ENCODE data around the gene SIRT4.

Gene SIRT4

GRCh38 chr12:120290609-120291305, 11.4 kb upstream of the SIRT4 start:
- H3K9me3 ChIP-seq (ENCODE audit: control insufficient read depth, low read length) = no peaks in the 10 kb centered on the region
- H3K4me1 ChIP-seq (ENCODE audit: control insufficient read depth, insufficient read depth, low read length) = peaks cover 9% of the 10 kb centered on the region
- peak overlapping the region; percentile 85 for H3K9ac ChIP-seq (ENCODE audit: low read length)
- H3K27me3 ChIP-seq (ENCODE audit: control insufficient read depth, insufficient read depth, low read length) = no peaks in the 10 kb centered on the region
- H3K36me3 ChIP-seq (ENCODE audit: control insufficient read depth, insufficient read depth, low read length) = no peaks in the 10 kb centered on the region
- H3K4me3 ChIP-seq (ENCODE audit: low read length) = peak overlapping the region; percentile 22

DNA sequence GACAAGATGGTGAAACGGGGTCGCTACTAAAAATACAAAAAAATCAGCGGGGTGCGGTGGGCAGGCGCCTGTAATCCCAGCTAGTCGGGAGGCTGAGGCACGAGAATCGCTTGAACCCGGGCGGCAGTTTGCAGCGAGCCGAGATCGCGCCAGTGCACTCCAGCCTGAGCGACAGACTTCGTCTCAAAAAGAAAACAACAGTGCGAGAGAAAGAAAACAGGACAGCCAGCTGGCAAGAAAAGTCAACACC, 9.8 kb upstream of the SIRT4 start:
- H3K36me3 ChIP-seq (ENCODE audit: control insufficient read depth, insufficient read depth, low read length) = no peaks in the 10 kb centered on the region
- H3K9me3 ChIP-seq (ENCODE audit: control insufficient read depth, low read length) = no peaks in the 10 kb centered on the region
- H3K4me3 ChIP-seq (ENCODE audit: low read length) = peak overlapping the region; percentile 2
- peaks cover 9% of the 10 kb centered on the region for H3K4me1 ChIP-seq (ENCODE audit: control insufficient read depth, insufficient read depth, low read length)
- H3K9ac ChIP-seq (ENCODE audit: low read length) = peak overlapping the region; percentile 85
- no peaks in the 10 kb centered on the region for H3K27me3 ChIP-seq (ENCODE audit: control insufficient read depth, insufficient read depth, low read length)

GRCh38 chr12:120292661-120293531, 9.2 kb upstream of the SIRT4 start, which contains the start of gene RNU4-1:
Gene RNU4-1 (minus strand): TSS chr12:120293237.
- H3K9me3 ChIP-seq (ENCODE audit: control insufficient read depth, low read length) = no peaks in the 10 kb centered on the region
- H3K27me3 ChIP-seq (ENCODE audit: control insufficient read depth, insufficient read depth, low read length) = no peaks in the 10 kb centered on the region
- H3K36me3 ChIP-seq (ENCODE audit: control insufficient read depth, insufficient read depth, low read length) = no peaks in the 10 kb centered on the region
- peak within 1 kb of the TSS; percentile 2 for H3K4me3 ChIP-seq (ENCODE audit: low read length)
- H3K4me1 ChIP-seq (ENCODE audit: control insufficient read depth, insufficient read depth, low read length) = peaks cover 9% of the 10 kb centered on the region
- H3K9ac ChIP-seq (ENCODE audit: low read length) = peak within 1 kb of the TSS; percentile 85

DNA sequence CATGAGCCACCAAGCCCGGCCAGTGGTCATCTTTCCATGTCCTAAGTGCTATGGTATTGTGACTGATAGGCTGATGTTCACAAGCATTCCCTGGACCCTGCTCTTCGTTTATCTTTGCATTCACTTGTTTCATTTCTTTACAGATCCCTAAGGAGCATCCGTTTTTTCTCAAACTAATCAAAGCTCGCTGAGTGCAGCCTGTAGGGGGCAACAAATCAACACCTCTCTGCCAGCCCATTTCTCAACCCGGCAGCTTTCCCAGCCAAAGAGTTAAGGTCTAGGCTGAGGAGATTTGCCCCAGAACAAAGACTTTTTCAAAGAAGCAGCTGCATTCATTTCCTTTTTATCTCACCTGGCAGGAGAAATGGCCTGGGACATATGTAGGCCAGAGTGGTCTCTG, 12.1 kb downstream of the SIRT4 start:
- peaks cover 13% of the 10 kb centered on the region for H3K4me1 ChIP-seq (ENCODE audit: control insufficient read depth, insufficient read depth, low read length)
- no peaks in the 10 kb centered on the region for H3K36me3 ChIP-seq (ENCODE audit: control insufficient read depth, insufficient read depth, low read length)
- H3K9ac ChIP-seq (ENCODE audit: low read length) = no peak overlapping the region
- no peaks in the 10 kb centered on the region for H3K9me3 ChIP-seq (ENCODE audit: control insufficient read depth, low read length)
- H3K27me3 ChIP-seq (ENCODE audit: control insufficient read depth, insufficient read depth, low read length) = no peaks in the 10 kb centered on the region
- H3K4me3 ChIP-seq (ENCODE audit: low read length) = no peak overlapping the region

GRCh38 chr12:120316798-120317223, 14.7 kb downstream of the SIRT4 start:
- peaks cover 28% of the 10 kb centered on the region for H3K4me1 ChIP-seq (ENCODE audit: control insufficient read depth, insufficient read depth, low read length)
- no peaks in the 10 kb centered on the region for H3K36me3 ChIP-seq (ENCODE audit: control insufficient read depth, insufficient read depth, low read length)
- peak overlapping the region; percentile 87 for H3K9ac ChIP-seq (ENCODE audit: low read length)
- H3K27me3 ChIP-seq (ENCODE audit: control insufficient read depth, insufficient read depth, low read length) = no peaks in the 10 kb centered on the region
- H3K9me3 ChIP-seq (ENCODE audit: control insufficient read depth, low read length) = no peaks in the 10 kb centered on the region
- peak overlapping the region; percentile 58 for H3K4me3 ChIP-seq (ENCODE audit: low read length)

DNA sequence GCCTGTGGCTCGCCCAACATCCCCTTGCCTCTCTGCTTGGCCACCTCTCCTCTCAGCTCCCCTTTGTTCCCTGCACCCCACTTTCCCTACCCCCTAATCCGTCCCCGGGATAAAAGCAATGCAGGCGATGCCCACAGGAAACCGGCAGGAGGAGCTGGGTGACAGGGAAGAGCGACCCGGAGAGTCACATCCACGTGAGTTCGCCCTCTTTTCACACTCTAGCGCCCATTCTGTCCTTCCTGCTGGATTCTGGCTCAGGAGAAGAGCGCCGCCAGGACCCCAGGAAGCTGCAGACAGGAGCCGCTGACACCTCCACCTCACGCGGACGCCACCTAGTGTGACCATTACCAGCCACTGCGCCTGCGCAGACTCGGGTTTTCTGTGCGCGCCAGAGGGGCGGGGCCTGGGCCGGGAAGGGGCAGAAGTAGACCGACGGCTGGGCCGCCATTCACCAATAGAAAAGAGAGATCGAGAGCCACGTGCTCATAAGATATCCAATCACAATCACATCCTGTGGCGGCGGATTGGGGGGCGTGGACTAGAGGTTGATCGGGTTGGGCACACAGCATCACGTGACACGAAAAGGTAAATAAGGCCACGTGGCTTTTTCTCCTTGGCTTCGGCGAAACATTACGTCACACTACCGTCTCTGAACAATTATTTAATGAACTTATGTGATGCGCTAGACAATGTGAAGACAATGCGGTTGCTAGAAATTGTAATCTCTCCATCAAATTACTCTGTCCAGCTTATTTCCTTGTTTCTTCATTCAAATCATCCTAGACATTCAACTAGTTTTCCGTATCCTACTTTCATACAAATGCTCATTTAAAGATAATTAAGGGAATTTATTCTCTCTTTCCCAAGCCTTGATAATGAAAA, 15.3 kb downstream of the SIRT4 start:
- Histone ChIP-seq H3K4me1 (ENCODE audit: control insufficient read depth, insufficient read depth, low read length) (peaks cover 32% of the 10 kb centered on the region), H3K36me3 (ENCODE audit: control insufficient read depth, insufficient read depth, low read length) (no peaks in the 10 kb centered on the region), H3K9me3 (ENCODE audit: control insufficient read depth, low read length) (no peaks in the 10 kb centered on the region), H3K9ac (ENCODE audit: low read length) (peak overlapping the region; percentile 87), H3K27me3 (ENCODE audit: control insufficient read depth, insufficient read depth, low read length) (no peaks in the 10 kb centered on the region), H3K4me3 (ENCODE audit: low read length) (peak overlapping the region; percentile 58)

- Histone ChIP-seq H3K36me3 (ENCODE audit: control insufficient read depth, insufficient read depth, low read length) (no peaks in the 10 kb centered on the region), H3K9me3 (ENCODE audit: control insufficient read depth, low read length) (no peaks in the 10 kb centered on the region), H3K4me1 (ENCODE audit: control insufficient read depth, insufficient read depth, low read length) (peaks cover 39% of the 10 kb centered on the region), H3K27me3 (ENCODE audit: control insufficient read depth, insufficient read depth, low read length) (no peaks in the 10 kb centered on the region), H3K4me3 (ENCODE audit: low read length) (no peak overlapping the region), H3K9ac (ENCODE audit: low read length) (peak overlapping the region; percentile 10)
Measured at GRCh38 chr12:120321382-120322202, 19.5 kb downstream of the SIRT4 start.

DNA sequence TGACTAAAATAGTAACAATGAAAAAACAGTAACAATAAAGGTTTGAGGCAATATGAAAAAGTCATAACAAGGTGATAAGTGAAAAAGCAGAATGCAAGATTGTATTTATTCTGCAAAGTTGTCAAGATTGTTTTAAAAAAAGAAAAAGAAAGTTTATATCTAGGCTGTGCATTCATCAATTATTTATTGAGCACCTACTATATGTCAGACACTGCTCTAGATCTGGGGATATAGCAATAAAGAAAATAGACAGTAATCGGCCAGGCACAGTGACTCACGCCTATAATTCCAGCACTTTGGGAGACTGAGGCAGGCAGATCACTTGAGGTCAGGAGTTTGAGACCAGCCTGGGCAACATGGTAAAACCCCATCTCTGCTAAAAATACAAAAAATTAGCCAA, 21.7 kb downstream of the SIRT4 start:
- Histone ChIP-seq H3K9me3 (ENCODE audit: control insufficient read depth, low read length) (no peaks in the 10 kb centered on the region), H3K27me3 (ENCODE audit: control insufficient read depth, insufficient read depth, low read length) (no peaks in the 10 kb centered on the region)

GRCh38 chr12:120324841-120325417, 22.8 kb downstream of the SIRT4 start:
- H3K4me3 ChIP-seq (ENCODE audit: low read length) = no peak overlapping the region
- no peaks in the 10 kb centered on the region for H3K9me3 ChIP-seq (ENCODE audit: control insufficient read depth, low read length)
- no peaks in the 10 kb centered on the region for H3K36me3 ChIP-seq (ENCODE audit: control insufficient read depth, insufficient read depth, low read length)
- H3K4me1 ChIP-seq (ENCODE audit: control insufficient read depth, insufficient read depth, low read length) = peaks cover 34% of the 10 kb centered on the region
- H3K9ac ChIP-seq (ENCODE audit: low read length) = no peak overlapping the region
- no peaks in the 10 kb centered on the region for H3K27me3 ChIP-seq (ENCODE audit: control insufficient read depth, insufficient read depth, low read length)

More for the DNA sequence above, 21.7 kb downstream of the SIRT4 start:
- Histone ChIP-seq H3K9ac (ENCODE audit: low read length) (no peak overlapping the region), H3K4me1 (ENCODE audit: control insufficient read depth, insufficient read depth, low read length) (peaks cover 34% of the 10 kb centered on the region), H3K36me3 (ENCODE audit: control insufficient read depth, insufficient read depth, low read length) (no peaks in the 10 kb centered on the region), H3K4me3 (ENCODE audit: low read length) (no peak overlapping the region)

DNA sequence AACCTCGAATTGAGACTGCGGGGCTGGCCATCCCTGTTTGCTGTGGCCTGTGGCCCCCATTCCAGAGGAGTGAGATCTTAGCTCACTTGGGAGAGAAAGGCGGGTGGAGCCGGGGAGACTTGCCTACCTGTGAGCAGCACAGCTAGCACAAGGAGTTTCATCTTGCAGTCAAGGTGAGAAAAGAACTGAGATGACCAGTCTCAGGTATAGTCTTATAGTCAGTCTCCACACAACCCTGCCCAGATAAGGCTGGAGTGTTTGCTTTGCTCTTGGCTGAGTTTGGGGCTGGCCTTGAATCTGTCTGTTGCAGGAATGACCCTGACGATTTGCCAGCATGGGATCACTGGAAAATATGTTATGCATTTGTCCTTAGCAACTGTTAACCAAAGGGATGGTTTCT, 25.5 kb downstream of the SIRT4 start, which contains the start of gene PLA2G1B:
Gene PLA2G1B (minus strand): TSS at position 187 of the 400 bp plus-strand sequence. CDS start 26 bp downstream, at position 161.
- Histone ChIP-seq H3K9ac (ENCODE audit: low read length) (no peak within 1 kb of the TSS), H3K27me3 (ENCODE audit: control insufficient read depth, insufficient read depth, low read length) (no peaks in the 10 kb centered on the region), H3K4me3 (ENCODE audit: low read length) (no peak within 1 kb of the TSS), H3K4me1 (ENCODE audit: control insufficient read depth, insufficient read depth, low read length) (peaks cover 15% of the 10 kb centered on the region), H3K36me3 (ENCODE audit: control insufficient read depth, insufficient read depth, low read length) (no peaks in the 10 kb centered on the region), H3K9me3 (ENCODE audit: control insufficient read depth, low read length) (no peaks in the 10 kb centered on the region)

GRCh38 chr12:120328228-120328627, 26.1 kb downstream of the SIRT4 start:
- no peaks in the 10 kb centered on the region for H3K27me3 ChIP-seq (ENCODE audit: control insufficient read depth, insufficient read depth, low read length)
- no peak overlapping the region for H3K9ac ChIP-seq (ENCODE audit: low read length)
- no peaks in the 10 kb centered on the region for H3K9me3 ChIP-seq (ENCODE audit: control insufficient read depth, low read length)
- no peaks in the 10 kb centered on the region for H3K36me3 ChIP-seq (ENCODE audit: control insufficient read depth, insufficient read depth, low read length)
- peaks cover 15% of the 10 kb centered on the region for H3K4me1 ChIP-seq (ENCODE audit: control insufficient read depth, insufficient read depth, low read length)
- H3K4me3 ChIP-seq (ENCODE audit: low read length) = no peak overlapping the region

Measured in mucosa of stomach (tissue), 1 donor.